HG03442 (cell line): ENCODE results near the gene GSTCD.
"Not testable (repeated sequence)": the region's sequence is repeated elsewhere in the genome, so short reads cannot be mapped to it uniquely, and the experiment has no call there.

Source experiments
- ATAC-seq: cut with Tn5 transposase; IDR thresholded peaks from one replicate; pipeline ENCODE4 v1.9.1; 2021; ENCODE audit warnings: mild to moderate bottlenecking, moderate library complexity; ENCODE audit not compliant: unreplicated experiment

Gene GSTCD

GRCh38 chr4:105715692-105716278, 7.2 kb downstream of the GSTCD start:
- ATAC-seq = no peak

GRCh38 chr4:105719204-105719603, 10.6 kb downstream of the GSTCD start:
- ATAC-seq = no peak

- ATAC-seq = no peak
Measured at GRCh38 chr4:105725623-105726022, 17.0 kb downstream of the GSTCD start.

GRCh38 chr4:105729895-105730294, 21.3 kb downstream of the GSTCD start:
- not testable (repeated sequence) for ATAC-seq

- ATAC-seq = not testable (repeated sequence)
Measured at GRCh38 chr4:105735217-105735616, 26.6 kb downstream of the GSTCD start.

GRCh38 chr4:105741548-105741947, 33.0 kb downstream of the GSTCD start:
- ATAC-seq = no peak

- ATAC-seq = no peak
Measured at GRCh38 chr4:105748222-105748621, 39.6 kb downstream of the GSTCD start.

GRCh38 chr4:105751718-105752299, 43.2 kb downstream of the GSTCD start:
- ATAC-seq = no peak

GRCh38 chr4:105753361-105753760, 44.8 kb downstream of the GSTCD start:
- no peak for ATAC-seq

GRCh38 chr4:105755375-105755774, 46.8 kb downstream of the GSTCD start:
- no peak for ATAC-seq

GRCh38 chr4:105758958-105759357, 50.4 kb downstream of the GSTCD start:
- no peak for ATAC-seq

GRCh38 chr4:105765690-105766407, 57.3 kb downstream of the GSTCD start:
- ATAC-seq = no peak

GRCh38 chr4:105767579-105767978, 59.0 kb downstream of the GSTCD start:
- ATAC-seq = no peak

- ATAC-seq = not testable (repeated sequence)
Measured at GRCh38 chr4:105770524-105770923, 61.9 kb downstream of the GSTCD start.

GRCh38 chr4:105772065-105772464, 63.5 kb downstream of the GSTCD start:
- ATAC-seq = not testable (repeated sequence)

GRCh38 chr4:105775760-105776415, 67.3 kb downstream of the GSTCD start:
- not testable (repeated sequence) for ATAC-seq

GRCh38 chr4:105780176-105780575, 71.6 kb downstream of the GSTCD start:
- no peak for ATAC-seq

- no peak for ATAC-seq
Measured at GRCh38 chr4:105784761-105785160, 76.2 kb downstream of the GSTCD start.

GRCh38 chr4:105785792-105786191, 77.2 kb downstream of the GSTCD start:
- ATAC-seq = no peak

- ATAC-seq = no peak
Measured at GRCh38 chr4:105786748-105787147, 78.2 kb downstream of the GSTCD start.

- no peak for ATAC-seq
Measured at GRCh38 chr4:105797225-105797624, 88.6 kb downstream of the GSTCD start.
